ENCODE data around the gene ACE.
A peak's percentile ranks its signal among the peaks of the same experiment; 100 is the strongest.

ACE gene

DNA sequence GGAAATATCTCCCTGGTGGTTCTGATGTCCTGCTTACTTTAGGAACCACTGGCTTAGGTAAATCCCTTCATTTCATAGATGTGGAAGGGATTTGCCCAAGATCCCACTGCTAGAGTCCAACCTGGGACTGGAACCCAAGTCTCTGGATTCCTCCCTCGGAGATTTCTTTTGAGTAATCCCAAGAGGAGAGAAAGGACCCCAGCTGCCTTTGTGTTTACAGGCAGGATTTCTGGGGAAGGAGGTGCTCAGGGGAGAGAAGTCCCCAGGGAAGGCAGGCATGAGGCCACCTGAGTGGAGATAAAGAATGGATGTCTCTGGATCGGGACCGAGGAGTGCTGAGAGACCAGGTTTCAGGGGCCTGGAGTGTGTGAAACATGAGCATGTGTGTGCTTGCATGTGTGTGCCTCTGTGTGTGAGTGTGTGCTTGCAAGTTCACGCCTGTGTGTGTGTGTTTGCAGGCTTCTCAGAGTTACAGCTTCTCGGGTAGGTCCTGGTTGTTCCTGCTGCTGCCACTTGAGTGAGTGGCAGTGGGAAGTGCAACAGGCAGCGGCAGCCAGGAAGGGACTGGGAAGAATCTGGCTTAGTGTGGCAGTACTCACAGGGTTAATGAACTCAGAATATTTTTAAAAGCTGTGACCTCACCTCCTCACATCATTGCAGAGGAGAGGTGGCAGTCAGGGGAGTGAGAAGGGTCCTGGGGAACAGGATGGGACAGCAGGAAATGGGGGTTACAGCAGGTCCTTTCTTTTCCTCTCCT, 48.5 kb downstream of the ACE start:
- no peak overlapping the region for H3K27ac ChIP-seq (ENCODE audit: extremely low read depth, low read depth, low read length)
- no peaks in the 10 kb centered on the region for H3K9me3 ChIP-seq (ENCODE audit: control insufficient read depth, insufficient read depth, low read depth, low read length)
- H3K36me3 ChIP-seq (ENCODE audit: control insufficient read depth in 2 of 2, insufficient read depth in 1 of 2, low read length in 2 of 2), result no peaks in the 10 kb centered on the region
- no peaks in the 10 kb centered on the region for H3K4me1 ChIP-seq (ENCODE audit: control insufficient read depth, insufficient read depth, low read length)
- no peak overlapping the region for H3K4me3 ChIP-seq (ENCODE audit: low read depth, low read length)
- POLR2A ChIA-PET, result interaction anchor here (0.5 to 1.0 kb wide), 2 partner anchors 26 to 231 kb away, joined by 3 to 5 read pairs; partner anchors contain the start of gene DCAF7
- CTCF ChIA-PET, result interaction anchor here (0.8 kb wide), 1 partner anchor 80 kb away, joined by 3 read pairs; no protein-coding TSS in a partner anchor
- TF ChIP-seq, protein P1, sequence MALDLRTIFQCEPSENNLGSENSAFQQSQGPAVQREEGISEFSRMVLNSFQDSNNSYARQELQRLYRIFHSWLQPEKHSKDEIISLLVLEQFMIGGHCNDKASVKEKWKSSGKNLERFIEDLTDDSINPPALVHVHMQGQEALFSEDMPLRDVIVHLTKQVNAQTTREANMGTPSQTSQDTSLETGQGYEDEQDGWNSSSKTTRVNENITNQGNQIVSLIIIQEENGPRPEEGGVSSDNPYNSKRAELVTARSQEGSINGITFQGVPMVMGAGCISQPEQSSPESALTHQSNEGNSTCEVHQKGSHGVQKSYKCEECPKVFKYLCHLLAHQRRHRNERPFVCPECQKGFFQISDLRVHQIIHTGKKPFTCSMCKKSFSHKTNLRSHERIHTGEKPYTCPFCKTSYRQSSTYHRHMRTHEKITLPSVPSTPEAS (tag by site-specific recombination; IDR thresholded peaks at IDR 0.05), result peak; percentile 93
- TF ChIP-seq KLF16 (tag by site-specific recombination; IDR thresholded peaks at IDR 0.05) (no peak), SCRT2 (tag by site-specific recombination; IDR thresholded peaks at IDR 0.05) (peak; percentile 97), ZFHX2 (tag by site-specific recombination; conservative IDR thresholded peaks at IDR 0.05) (no peak), ZNF292 (tag by site-specific recombination; IDR thresholded peaks at IDR 0.05; ENCODE audit: borderline replicate concordance, low read depth) (no peak), PATZ1 (tag by site-specific recombination; IDR thresholded peaks at IDR 0.05) (no peak), ZNF660 (tag by site-specific recombination; IDR thresholded peaks at IDR 0.05) (no peak), ZNF623 (tag by site-specific recombination; IDR thresholded peaks at IDR 0.05) (no peak), ZNF157 (tag by site-specific recombination; IDR thresholded peaks at IDR 0.05) (no peak), ZBTB17 (tag by site-specific recombination; IDR thresholded peaks at IDR 0.05) (0 out of 2 replicates have a peak, but pooled peaks have one; percentile 18), ZSCAN23 (tag by site-specific recombination; IDR thresholded peaks at IDR 0.05) (no peak), BCL6B (tag by site-specific recombination; IDR thresholded peaks at IDR 0.05) (no peak), ZSCAN30 (tag by site-specific recombination; IDR thresholded peaks at IDR 0.05) (no peak), GLIS2 (tag by site-specific recombination; IDR thresholded peaks at IDR 0.05) (no peak), ZNF16 (tag by site-specific recombination; IDR thresholded peaks at IDR 0.05; ENCODE audit: low read depth) (no peak), ZBTB48 (tag by site-specific recombination; IDR thresholded peaks at IDR 0.05) (no peak), ZNF785 (tag by site-specific recombination; IDR thresholded peaks at IDR 0.05) (no peak), ZFP69B (tag by site-specific recombination; IDR thresholded peaks at IDR 0.05) (no peak), ZNF670 (tag by site-specific recombination; IDR thresholded peaks at IDR 0.05; ENCODE audit: low read depth) (no peak), ZNF585B (tag by site-specific recombination; IDR thresholded peaks at IDR 0.05) (no peak), ZBTB11 (tag by site-specific recombination; conservative IDR thresholded peaks at IDR 0.05; ENCODE audit: low read depth) (no peak), ZNF621 (tag by site-specific recombination; IDR thresholded peaks at IDR 0.05) (no peak)
- TF ChIP-seq, protein P2, sequence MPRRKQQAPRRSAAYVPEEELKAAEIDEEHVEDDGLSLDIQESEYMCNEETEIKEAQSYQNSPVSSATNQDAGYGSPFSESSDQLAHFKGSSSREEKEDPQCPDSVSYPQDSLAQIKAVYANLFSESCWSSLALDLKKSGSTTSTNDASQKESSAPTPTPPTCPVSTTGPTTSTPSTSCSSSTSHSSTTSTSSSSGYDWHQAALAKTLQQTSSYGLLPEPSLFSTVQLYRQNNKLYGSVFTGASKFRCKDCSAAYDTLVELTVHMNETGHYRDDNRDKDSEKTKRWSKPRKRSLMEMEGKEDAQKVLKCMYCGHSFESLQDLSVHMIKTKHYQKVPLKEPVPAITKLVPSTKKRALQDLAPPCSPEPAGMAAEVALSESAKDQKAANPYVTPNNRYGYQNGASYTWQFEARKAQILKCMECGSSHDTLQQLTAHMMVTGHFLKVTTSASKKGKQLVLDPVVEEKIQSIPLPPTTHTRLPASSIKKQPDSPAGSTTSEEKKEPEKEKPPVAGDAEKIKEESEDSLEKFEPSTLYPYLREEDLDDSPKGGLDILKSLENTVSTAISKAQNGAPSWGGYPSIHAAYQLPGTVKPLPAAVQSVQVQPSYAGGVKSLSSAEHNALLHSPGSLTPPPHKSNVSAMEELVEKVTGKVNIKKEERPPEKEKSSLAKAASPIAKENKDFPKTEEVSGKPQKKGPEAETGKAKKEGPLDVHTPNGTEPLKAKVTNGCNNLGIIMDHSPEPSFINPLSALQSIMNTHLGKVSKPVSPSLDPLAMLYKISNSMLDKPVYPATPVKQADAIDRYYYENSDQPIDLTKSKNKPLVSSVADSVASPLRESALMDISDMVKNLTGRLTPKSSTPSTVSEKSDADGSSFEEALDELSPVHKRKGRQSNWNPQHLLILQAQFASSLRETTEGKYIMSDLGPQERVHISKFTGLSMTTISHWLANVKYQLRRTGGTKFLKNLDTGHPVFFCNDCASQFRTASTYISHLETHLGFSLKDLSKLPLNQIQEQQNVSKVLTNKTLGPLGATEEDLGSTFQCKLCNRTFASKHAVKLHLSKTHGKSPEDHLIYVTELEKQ (tag by site-specific recombination; IDR thresholded peaks at IDR 0.05; ENCODE audit: borderline replicate concordance), result no peak

Data from HEK293 (cell line).